Left ventricle myocardium superior (tissue), 1 donor: ENCODE measurements around the gene CBR1. TPM values are rescaled to one million over a fixed set of nuclear protein-coding genes. Genes with fewer than 3 reads are reported as not detected.

Experiments
- ATAC-seq: fragments of 200-7000 bp; cut with Tn5 transposase; one replicate; pipeline ENCODE4 v1.9.1; 2020; ENCODE audit warnings: mild to moderate bottlenecking, moderate library complexity
- DNase-seq: peaks from one replicate; pipeline ENCODE4 v3.0.0-alpha.2; 2020
- intact Hi-C: fragments of 100-400 bp; cut with micrococcal nuclease; formaldehyde crosslinking; loops from one replicate; pipeline ENCODE4 v1.11.0; 2022
- total RNA-seq: library from RNA; stranded (reverse); fragmentation: NEBNext Ultra II Directional; extraction: Animal tissue kit (Norgen Biotek cat#: 25700); gene quantifications from one replicate; pipeline ENCODE4 v1.2.1, GENCODE V29; 2021
- donor health status: DM: no; HTN: yes; CAD: no; lungs with severe emphysema.

CBR1 gene
- total RNA-seq, 1 donor from 2014 or later: 25.8 TPM

- intact Hi-C loops: no loop called here
- no peak for ATAC-seq
- DNase-seq: no peak
Measured at GRCh38 chr21:36103434-36103833, 33.6 kb downstream of the CBR1 start.

- ATAC-seq (peak; percentile 66), DNase-seq (peak; percentile 70)
- intact Hi-C loops: no loop called here
Measured at GRCh38 chr21:36104317-36105300, 34.8 kb downstream of the CBR1 start.

GRCh38 chr21:36105327-36105842 is 35.6 kb downstream of the CBR1 start:
- no peak for ATAC-seq
- intact Hi-C loops: no loop called here
- no peak for DNase-seq

GRCh38 chr21:36109868-36110267 is 40.0 kb downstream of the CBR1 start:
- DNase-seq (no peak), ATAC-seq (no peak)
- intact Hi-C loops: loop anchor here (10.0 kb wide), 1 partner anchor 45 kb away; the partner anchor contains the start of gene SETD4

- ATAC-seq: no peak
Measured at GRCh38 chr21:36111238-36111637, 41.4 kb downstream of the CBR1 start.

GRCh38 chr21:36113647-36114428 is 44.0 kb downstream of the CBR1 start:
- intact Hi-C loops: loop anchor here (10.0 kb wide), 1 partner anchor 49 kb away; the partner anchor contains the start of gene SETD4
- DNase-seq (no peak), ATAC-seq (peak; percentile 40)

More at GRCh38 chr21:36111238-36111637, 41.4 kb downstream of the CBR1 start:
- intact Hi-C loops: loop anchor here (10.0 kb wide), 1 partner anchor 46 kb away; the partner anchor contains the start of gene SETD4
- no peak for DNase-seq

GRCh38 chr21:36115138-36115730 is 45.4 kb downstream of the CBR1 start:
- ATAC-seq (no peak), DNase-seq (no peak)
- intact Hi-C loops: loop anchor here (10.0 kb wide), 1 partner anchor 50 kb away; the partner anchor contains the start of gene SETD4

- intact Hi-C loops: loop anchor here (10.0 kb wide), 1 partner anchor 53 kb away; the partner anchor contains the start of gene SETD4
- no peak for ATAC-seq
- DNase-seq: no peak
Measured at GRCh38 chr21:36117286-36117741, 47.5 kb downstream of the CBR1 start.

- peak; percentile 65 for DNase-seq
- intact Hi-C loops: no loop called here
- ATAC-seq: peak; percentile 85
Measured at GRCh38 chr21:36120304-36120888, 50.6 kb downstream of the CBR1 start.

Other genes with a start within 250 kb of the CBR1 start
- 10.3 TPM for gene SETD4, start 9.5 kb upstream of the CBR1 start, total RNA-seq
- 2.6 TPM for gene CBR3, start 65.1 kb downstream of the CBR1 start, total RNA-seq
- 15.8 TPM for gene DOP1B, start 86.8 kb downstream of the CBR1 start, total RNA-seq